Peyer's patch (tissue), 4 donors: ENCODE measurements around the gene KDM6B. TPM values are rescaled to one million over a fixed set of nuclear protein-coding genes. Genes with fewer than 3 reads are reported as not detected.

Source experiments
- DNase-seq, 3 donors: peaks; one replicate each; pipeline ENCODE4 v3.0.0-alpha.2; 2017 to 2019
- H3K27ac ChIP-seq, 4 donors: fragments of 200-600 bp; sonication (generic); one replicate each; pipeline ENCODE4 v1.5.1; 2016 to 2019
- H3K27me3 ChIP-seq, 2 donors: fragments of 200-600 bp; sonication (generic); one replicate each; pipeline ENCODE4 v1.5.1; 2019
- H3K36me3 ChIP-seq, 3 donors: fragments of 200-600 bp; sonication (generic); one replicate each; pipeline ENCODE4 v1.5.1; 2016 to 2019
- H3K4me1 ChIP-seq, 4 donors: fragments of 200-600 bp; sonication (generic); one replicate each; pipeline ENCODE4 v1.5.1; 2016 to 2019
- H3K4me3 ChIP-seq, 4 donors: fragments of 200-600 bp; sonication (generic); 1 replicate in 3 of 4; 2 replicates in 1 of 4; pipeline ENCODE4 v1.5.1; 2016 to 2019; ENCODE audit warnings: mild to moderate bottlenecking in 1 of 4
- H3K9me3 ChIP-seq, 4 donors: fragments of 200-600 bp; sonication (generic); one replicate each; pipeline ENCODE4 v1.5.1; 2016 to 2019; ENCODE audit warnings: mild to moderate bottlenecking in 1 of 4
- POLR2A ChIP-seq, 2 donors: fragments of 450-650 bp; IDR thresholded peaks; one replicate each; pipeline ENCODE4 v1.5.1; 2017; ENCODE audit warnings: antibody characterized with exemption in 2 of 2, mild to moderate bottlenecking in 2 of 2, moderate library complexity in 2 of 2
- total RNA-seq, 4 donors: library from RNA; depleted of rRNA; stranded (reverse); fragments of >200 nt; gene quantifications; one replicate each; pipeline ENCODE4 v1.1.0, GENCODE V29; 2016
- TF ChIP-seq, protein P1 (sequence below), 6 experiments: fragments of 450-650 bp in 4 of 6; fragments of 200-600 bp in 2 of 6; sonication (generic) in 1 of 6; IDR thresholded peaks; one replicate each; pipeline ENCODE4 v1.5.1; 2017 to 2019; ENCODE audit warnings: antibody characterized with exemption in 6 of 6, mild to moderate bottlenecking in 3 of 6, moderate library complexity in 1 of 6

The KDM6B gene
- total RNA-seq, 4 donors from 2014 or later: 32.1 to 45.6 (median 36.4) TPM

DNA sequence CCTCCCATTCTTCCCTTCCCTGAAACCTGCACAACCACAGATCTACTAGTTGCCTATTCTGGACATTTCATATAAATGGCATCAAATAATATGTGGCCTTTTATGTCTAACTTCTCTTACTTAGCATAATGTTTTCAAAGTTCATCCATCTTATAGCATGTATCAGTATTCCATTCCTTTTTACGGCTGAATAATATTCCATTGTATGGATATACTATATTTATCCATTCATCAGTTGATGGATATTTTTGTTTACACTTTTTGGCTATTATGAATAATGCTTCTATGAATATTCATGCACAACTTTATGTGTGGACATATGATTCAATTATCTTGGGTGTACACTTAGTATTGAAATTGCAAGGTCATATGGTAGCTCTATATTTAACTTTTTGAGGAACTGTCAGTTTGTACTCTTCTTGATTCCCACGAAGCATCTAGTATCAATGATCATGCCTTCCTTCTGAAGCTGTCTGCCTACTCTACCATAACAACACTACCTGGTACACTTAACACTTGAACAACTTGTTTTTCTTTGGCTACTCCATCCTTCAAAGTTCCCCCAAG lies 41.9 kb downstream of the KDM6B start:
- no peak overlapping the region for H3K4me3 ChIP-seq
- no peak overlapping the region for H3K27ac ChIP-seq
- H3K27me3 ChIP-seq: no peaks in the 10 kb centered on the region
- no peaks in the 10 kb centered on the region for H3K4me1 ChIP-seq
- H3K36me3 ChIP-seq: peaks cover 0 to 13% (median 0%) of the 10 kb centered on the region in 3 donors
- no peak for TF ChIP-seq POLR2A (IDR thresholded peaks at IDR 0.05)
- TF ChIP-seq, protein P1, sequence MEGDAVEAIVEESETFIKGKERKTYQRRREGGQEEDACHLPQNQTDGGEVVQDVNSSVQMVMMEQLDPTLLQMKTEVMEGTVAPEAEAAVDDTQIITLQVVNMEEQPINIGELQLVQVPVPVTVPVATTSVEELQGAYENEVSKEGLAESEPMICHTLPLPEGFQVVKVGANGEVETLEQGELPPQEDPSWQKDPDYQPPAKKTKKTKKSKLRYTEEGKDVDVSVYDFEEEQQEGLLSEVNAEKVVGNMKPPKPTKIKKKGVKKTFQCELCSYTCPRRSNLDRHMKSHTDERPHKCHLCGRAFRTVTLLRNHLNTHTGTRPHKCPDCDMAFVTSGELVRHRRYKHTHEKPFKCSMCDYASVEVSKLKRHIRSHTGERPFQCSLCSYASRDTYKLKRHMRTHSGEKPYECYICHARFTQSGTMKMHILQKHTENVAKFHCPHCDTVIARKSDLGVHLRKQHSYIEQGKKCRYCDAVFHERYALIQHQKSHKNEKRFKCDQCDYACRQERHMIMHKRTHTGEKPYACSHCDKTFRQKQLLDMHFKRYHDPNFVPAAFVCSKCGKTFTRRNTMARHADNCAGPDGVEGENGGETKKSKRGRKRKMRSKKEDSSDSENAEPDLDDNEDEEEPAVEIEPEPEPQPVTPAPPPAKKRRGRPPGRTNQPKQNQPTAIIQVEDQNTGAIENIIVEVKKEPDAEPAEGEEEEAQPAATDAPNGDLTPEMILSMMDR (IDR thresholded peaks at IDR 0.05): no peak
- DNase-seq: no peak
- no peaks in the 10 kb centered on the region for H3K9me3 ChIP-seq

DNA sequence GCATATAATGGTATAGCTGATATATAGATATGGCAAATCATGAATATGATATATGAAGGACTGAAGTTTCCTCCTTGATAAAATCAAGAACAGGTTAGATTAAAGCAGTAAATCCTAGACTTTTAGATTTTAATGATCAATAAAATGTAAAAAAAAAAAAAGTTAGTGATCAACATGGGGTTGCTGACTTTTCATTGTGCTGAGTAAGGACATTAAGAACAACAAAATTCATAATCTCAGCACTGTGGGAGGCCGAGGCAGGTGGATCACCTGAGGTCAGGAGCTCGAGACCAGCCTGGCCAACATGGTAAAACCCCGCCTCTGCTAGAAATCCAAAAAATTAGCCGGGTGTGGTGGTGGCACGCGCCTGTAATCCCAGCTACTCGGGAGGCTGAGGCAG lies 44.2 kb downstream of the KDM6B start:
- no peak overlapping the region for H3K4me3 ChIP-seq
- peaks cover 0 to 18% (median 0%) of the 10 kb centered on the region in 3 donors for H3K36me3 ChIP-seq
- H3K27me3 ChIP-seq: no peaks in the 10 kb centered on the region
- DNase-seq: peak in 1 of 3 donors; percentile 23
- H3K4me1 ChIP-seq: peaks cover 0 to 19% (median 2%) of the 10 kb centered on the region in 4 donors
- no peak for TF ChIP-seq POLR2A (IDR thresholded peaks at IDR 0.05)
- TF ChIP-seq, protein P1 (IDR thresholded peaks at IDR 0.05): no peak
- no peak overlapping the region for H3K27ac ChIP-seq
- H3K9me3 ChIP-seq: no peaks in the 10 kb centered on the region

DNA sequence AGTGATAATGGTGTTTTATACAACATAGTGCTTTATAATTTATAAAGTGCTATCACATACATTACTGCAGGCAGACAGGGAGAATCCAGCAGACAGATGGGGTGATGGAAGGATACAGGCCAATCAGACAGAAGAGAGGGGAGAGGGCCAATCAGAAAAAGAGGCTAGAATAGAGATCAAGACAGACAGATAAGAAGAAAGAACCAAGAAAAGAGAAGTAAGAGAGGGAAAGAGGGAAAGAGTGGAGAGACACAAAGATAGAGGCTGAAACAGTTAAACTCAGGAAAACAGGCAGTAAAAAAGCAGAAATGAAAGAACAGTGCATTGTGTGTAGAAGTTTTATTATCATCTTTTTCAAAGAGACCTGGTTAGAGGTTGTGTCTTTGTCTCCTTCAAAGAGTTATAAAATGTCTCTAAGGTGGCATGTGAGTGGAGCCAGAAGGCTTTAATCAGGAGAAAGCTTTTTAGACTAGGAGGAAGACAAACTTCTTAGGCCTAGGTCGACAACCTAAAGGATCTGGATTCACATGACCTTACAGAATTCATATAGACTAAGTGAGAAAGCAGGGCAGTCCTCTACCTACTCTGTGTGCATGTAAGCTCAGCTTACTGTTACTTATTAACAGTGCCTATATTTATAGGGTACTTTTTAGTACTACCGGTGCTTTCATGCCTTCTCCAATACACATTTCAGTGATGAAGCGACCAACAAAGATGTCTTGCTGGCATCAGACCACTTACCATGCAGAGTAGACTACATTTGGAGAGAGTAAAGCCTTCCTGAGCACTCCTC lies 46.3 kb downstream of the KDM6B start:
- Histone ChIP-seq H3K36me3 (peaks cover 0 to 18% (median 0%) of the 10 kb centered on the region in 3 donors), H3K9me3 (no peaks in the 10 kb centered on the region), H3K27me3 (no peaks in the 10 kb centered on the region), H3K27ac (no peak overlapping the region), H3K4me3 (no peak overlapping the region), H3K4me1 (peaks cover 0 to 28% (median 2%) of the 10 kb centered on the region in 4 donors)
- TF ChIP-seq POLR2A (IDR thresholded peaks at IDR 0.05): no peak
- TF ChIP-seq, protein P1 (IDR thresholded peaks at IDR 0.05): no peak
- DNase-seq: no peak

DNA sequence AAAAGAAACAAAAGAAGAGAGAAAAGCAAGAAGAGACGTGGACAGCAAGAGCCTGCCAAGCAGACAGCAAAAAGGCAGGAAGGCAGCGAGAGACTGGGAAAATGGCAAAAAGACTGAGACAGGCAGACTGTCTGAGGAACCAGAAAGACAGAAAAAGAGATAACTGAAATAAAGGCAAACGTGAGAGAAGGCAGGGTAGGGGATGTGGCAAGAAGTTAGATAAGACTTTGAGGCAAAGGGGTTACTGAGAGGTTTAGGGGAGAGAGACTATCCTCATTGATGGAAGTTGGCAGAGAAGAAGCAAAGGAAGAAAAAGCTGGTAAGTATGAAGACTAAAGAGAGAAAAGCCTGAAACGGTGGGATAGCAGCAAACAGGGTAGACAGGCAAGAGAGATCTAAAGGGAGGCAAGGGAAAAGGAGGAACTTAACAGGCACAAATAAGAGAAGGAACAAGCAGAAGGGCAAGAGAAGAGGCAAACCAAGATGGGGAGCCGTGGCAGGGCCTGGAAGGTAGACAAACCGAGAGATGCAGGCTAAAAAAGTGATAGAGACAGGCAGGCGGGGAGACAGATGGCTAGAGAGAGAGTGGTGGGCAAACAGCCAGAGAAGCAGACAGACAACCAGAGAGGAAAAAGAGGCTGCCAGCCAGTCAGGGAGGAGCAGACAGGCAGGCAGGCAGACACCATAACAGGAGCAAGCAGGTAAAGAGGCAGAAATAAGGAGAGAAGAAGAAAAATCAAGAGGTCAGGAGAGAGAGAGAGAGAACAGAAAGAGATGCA lies 47.4 kb downstream of the KDM6B start:
- Histone ChIP-seq H3K27ac (peak overlapping the region in 1 of 4 donors; percentile 37), H3K4me1 (peaks cover 0 to 35% (median 2%) of the 10 kb centered on the region in 4 donors), H3K4me3 (no peak overlapping the region), H3K36me3 (peaks cover 0 to 18% (median 0%) of the 10 kb centered on the region in 3 donors), H3K27me3 (no peaks in the 10 kb centered on the region), H3K9me3 (no peaks in the 10 kb centered on the region)
- peak in 1 of 3 donors; percentile 41 for DNase-seq
- no peak for TF ChIP-seq POLR2A (IDR thresholded peaks at IDR 0.05)
- TF ChIP-seq, protein P1 (IDR thresholded peaks at IDR 0.05): no peak

DNA sequence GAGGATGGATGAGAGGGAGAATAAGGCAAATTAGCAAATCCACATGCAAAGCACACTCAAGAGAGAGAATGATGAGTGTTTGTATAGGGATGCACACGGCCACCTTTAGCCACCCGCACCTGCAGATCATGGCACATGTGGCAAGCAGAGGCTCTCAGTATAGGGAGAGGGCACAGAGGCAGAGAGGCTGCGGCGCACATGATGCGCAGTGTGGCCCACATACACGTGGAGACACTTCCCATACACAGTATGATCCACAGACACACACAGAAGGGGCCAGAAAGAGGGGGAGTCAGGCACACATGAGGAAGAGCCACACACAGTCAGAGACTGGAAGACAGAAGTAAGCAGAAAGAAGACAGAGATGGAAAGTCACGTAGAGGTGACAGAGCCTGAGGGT lies 48.1 kb downstream of the KDM6B start:
- H3K4me1 ChIP-seq: peaks cover 0 to 41% (median 3%) of the 10 kb centered on the region in 4 donors
- H3K27ac ChIP-seq: peak overlapping the region in 1 of 4 donors; percentile 37
- TF ChIP-seq, protein P1 (IDR thresholded peaks at IDR 0.05): no peak
- TF ChIP-seq POLR2A (IDR thresholded peaks at IDR 0.05): no peak
- H3K27me3 ChIP-seq: no peaks in the 10 kb centered on the region
- DNase-seq: peak in 2 of 3 donors; percentile 12 to 36
- H3K4me3 ChIP-seq: no peak overlapping the region
- no peaks in the 10 kb centered on the region for H3K9me3 ChIP-seq
- H3K36me3 ChIP-seq: peaks cover 0 to 18% (median 0%) of the 10 kb centered on the region in 3 donors
